Effector memory CD4-positive, alpha-beta T cell (primary cell): Measurements from ENCODE around the gene SORCS2.

Experiments used
- DNase-seq, 3 donors: peaks; one replicate each; pipeline ENCODE4 v3.0.0-alpha.2; 2020
- H3K27ac ChIP-seq: 2 replicates; pipeline ENCODE4 v1.7.0; 2013; ENCODE audit warnings: mild to moderate bottlenecking, low read length, moderate library complexity; ENCODE audit not compliant: insufficient read depth, poor library complexity, severe bottlenecking
- H3K27me3 ChIP-seq: replicated peaks from 2 replicates; pipeline ENCODE4 v1.7.0; 2013; ENCODE audit warnings: mild to moderate bottlenecking, low read length; ENCODE audit not compliant: insufficient read depth, control insufficient read depth, poor library complexity, severe bottlenecking
- H3K36me3 ChIP-seq: 2 replicates; pipeline ENCODE4 v1.7.0; 2013; ENCODE audit warnings: mild to moderate bottlenecking, low read length, moderate library complexity; ENCODE audit not compliant: control insufficient read depth, insufficient read depth
- H3K4me1 ChIP-seq: 2 replicates; pipeline ENCODE4 v1.7.0; 2013; ENCODE audit warnings: low read length, mild to moderate bottlenecking; ENCODE audit not compliant: control insufficient read depth, insufficient read depth, poor library complexity, severe bottlenecking
- H3K4me3 ChIP-seq: 2 replicates; pipeline ENCODE4 v1.7.0; 2013; ENCODE audit warnings: low read length, low read depth, mild to moderate bottlenecking; ENCODE audit not compliant: insufficient read depth, poor library complexity, severe bottlenecking
- H3K9me3 ChIP-seq: 2 replicates; pipeline ENCODE4 v1.7.0; 2013; ENCODE audit warnings: mild to moderate bottlenecking, low read length, moderate library complexity; ENCODE audit not compliant: control insufficient read depth

The SORCS2 gene

GRCh38 chr4:7745301-7745885 is 553.1 kb downstream of the SORCS2 start:
- Histone ChIP-seq H3K4me1 (no peaks in the 10 kb centered on the region), H3K36me3 (no peaks in the 10 kb centered on the region), H3K9me3 (no peaks in the 10 kb centered on the region), H3K4me3 (no peak overlapping the region), H3K27ac (no peak overlapping the region), H3K27me3 (no peaks in the 10 kb centered on the region)
- DNase-seq, result no peak

DNA sequence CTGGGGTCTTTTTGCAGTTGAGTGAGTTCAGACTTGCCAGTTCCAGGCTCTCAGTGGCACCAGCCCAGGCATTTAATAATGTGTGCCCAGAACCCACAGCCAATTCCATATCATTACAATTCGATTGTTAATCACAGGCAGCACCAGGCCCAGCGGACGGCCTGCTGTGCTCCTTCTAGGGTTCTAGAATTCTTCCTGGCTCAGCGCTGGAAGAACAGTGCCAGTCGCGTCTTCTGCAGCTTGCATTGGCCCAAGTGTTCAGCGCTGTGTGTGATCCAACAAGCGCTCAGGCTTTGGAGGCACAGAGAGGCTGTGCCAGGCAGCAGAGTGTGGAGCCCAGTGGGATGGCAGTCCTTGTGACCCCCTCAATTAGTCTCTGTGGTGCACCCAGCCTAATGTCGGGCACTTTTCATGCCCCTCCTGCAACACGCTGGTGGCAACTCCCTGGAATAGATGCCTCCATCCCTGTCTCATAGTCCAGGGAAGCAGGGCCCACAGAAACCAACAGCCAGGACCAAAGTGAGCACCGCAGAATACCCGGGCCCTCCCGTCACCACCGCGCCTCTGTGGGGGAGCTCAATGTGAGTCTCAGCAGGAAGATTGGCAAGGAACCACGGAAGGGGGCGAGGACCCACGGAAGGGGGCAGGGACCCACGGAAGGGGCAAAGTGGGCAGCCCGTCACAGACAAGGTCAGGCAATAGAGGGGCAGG is 554.2 kb downstream of the SORCS2 start:
- no peaks in the 10 kb centered on the region for H3K4me1 ChIP-seq
- H3K9me3 ChIP-seq, result no peaks in the 10 kb centered on the region
- no peaks in the 10 kb centered on the region for H3K36me3 ChIP-seq
- no peak overlapping the region for H3K27ac ChIP-seq
- DNase-seq, result no peak
- H3K4me3 ChIP-seq, result no peak overlapping the region
- H3K27me3 ChIP-seq, result no peaks in the 10 kb centered on the region

DNA sequence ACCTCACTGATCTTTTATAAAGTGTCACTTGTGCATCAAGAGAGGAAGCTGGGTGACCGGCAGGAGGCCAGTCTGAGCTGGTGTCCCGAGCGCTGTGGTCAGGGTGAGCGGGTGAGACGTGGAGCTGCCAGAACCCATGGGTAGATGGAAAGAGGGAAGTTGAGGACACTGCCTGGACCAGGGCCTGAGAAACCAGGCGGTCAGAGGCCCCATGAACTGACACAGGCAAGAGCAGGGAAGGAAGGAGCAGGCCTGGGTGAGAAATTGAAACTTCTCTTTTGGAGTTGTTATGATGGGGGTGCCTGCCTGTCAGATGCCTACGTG is 554.7 kb downstream of the SORCS2 start:
- H3K27me3 ChIP-seq, result no peaks in the 10 kb centered on the region
- no peaks in the 10 kb centered on the region for H3K4me1 ChIP-seq
- H3K36me3 ChIP-seq, result no peaks in the 10 kb centered on the region
- no peaks in the 10 kb centered on the region for H3K9me3 ChIP-seq
- no peak for DNase-seq
- no peak overlapping the region for H3K4me3 ChIP-seq
- H3K27ac ChIP-seq, result no peak overlapping the region

GRCh38 chr4:7747566-7747965 is 555.2 kb downstream of the SORCS2 start:
- Histone ChIP-seq H3K4me3 (no peak overlapping the region), H3K27me3 (no peaks in the 10 kb centered on the region), H3K36me3 (no peaks in the 10 kb centered on the region), H3K4me1 (no peaks in the 10 kb centered on the region), H3K27ac (no peak overlapping the region), H3K9me3 (no peaks in the 10 kb centered on the region)
- DNase-seq, result no peak

- H3K4me1 ChIP-seq, result no peaks in the 10 kb centered on the region
- no peaks in the 10 kb centered on the region for H3K27me3 ChIP-seq
- H3K36me3 ChIP-seq, result no peaks in the 10 kb centered on the region
- H3K9me3 ChIP-seq, result no peaks in the 10 kb centered on the region
- no peak overlapping the region for H3K4me3 ChIP-seq
- DNase-seq, result no peak
- H3K27ac ChIP-seq, result no peak overlapping the region
Observed at GRCh38 chr4:7750523-7750922, 558.2 kb downstream of the SORCS2 start.

DNA sequence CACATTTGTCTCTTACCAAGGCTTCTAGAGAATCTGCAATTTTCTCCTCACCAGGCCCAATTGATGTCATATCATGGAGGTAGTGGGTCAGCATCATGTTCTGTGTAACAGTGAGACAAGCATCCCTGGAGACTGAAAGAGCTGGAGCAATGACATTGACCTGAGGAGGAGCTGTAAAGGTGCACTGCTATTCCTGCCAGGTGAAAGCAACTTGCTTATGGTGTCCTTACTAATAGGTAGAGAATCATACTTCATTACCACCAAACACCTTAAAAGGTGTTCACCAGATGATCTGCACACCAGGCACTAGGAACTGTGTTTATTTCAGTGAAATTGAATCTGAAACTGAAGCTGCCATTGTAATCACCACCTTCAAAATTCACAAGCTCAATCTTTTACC is 558.6 kb downstream of the SORCS2 start:
- no peak for DNase-seq
- Histone ChIP-seq H3K27ac (no peak overlapping the region), H3K36me3 (no peaks in the 10 kb centered on the region), H3K4me1 (no peaks in the 10 kb centered on the region), H3K27me3 (no peaks in the 10 kb centered on the region), H3K9me3 (no peaks in the 10 kb centered on the region), H3K4me3 (no peak overlapping the region)

DNA sequence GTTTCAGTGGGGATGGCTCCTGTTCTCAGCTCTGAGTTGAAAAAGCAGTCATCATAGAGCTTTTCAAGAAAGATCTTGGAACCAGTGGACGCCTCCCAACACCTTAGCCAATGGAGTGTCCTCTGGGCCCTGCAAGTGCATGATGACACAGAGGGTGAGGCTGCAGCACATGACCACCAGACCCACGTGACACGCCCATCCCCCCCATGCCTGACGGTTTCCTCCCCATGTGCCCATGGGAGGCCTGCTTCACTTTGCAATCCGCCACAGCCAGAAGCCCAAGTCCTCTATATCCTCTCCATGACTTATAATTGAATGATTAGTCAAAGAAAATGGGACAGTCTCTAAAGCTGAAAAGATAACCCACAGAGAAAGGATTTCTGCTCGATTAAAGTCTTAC is 560.3 kb downstream of the SORCS2 start:
- H3K4me3 ChIP-seq, result no peak overlapping the region
- no peaks in the 10 kb centered on the region for H3K36me3 ChIP-seq
- no peaks in the 10 kb centered on the region for H3K27me3 ChIP-seq
- H3K9me3 ChIP-seq, result no peaks in the 10 kb centered on the region
- no peaks in the 10 kb centered on the region for H3K4me1 ChIP-seq
- no peak for DNase-seq
- H3K27ac ChIP-seq, result no peak overlapping the region

DNA sequence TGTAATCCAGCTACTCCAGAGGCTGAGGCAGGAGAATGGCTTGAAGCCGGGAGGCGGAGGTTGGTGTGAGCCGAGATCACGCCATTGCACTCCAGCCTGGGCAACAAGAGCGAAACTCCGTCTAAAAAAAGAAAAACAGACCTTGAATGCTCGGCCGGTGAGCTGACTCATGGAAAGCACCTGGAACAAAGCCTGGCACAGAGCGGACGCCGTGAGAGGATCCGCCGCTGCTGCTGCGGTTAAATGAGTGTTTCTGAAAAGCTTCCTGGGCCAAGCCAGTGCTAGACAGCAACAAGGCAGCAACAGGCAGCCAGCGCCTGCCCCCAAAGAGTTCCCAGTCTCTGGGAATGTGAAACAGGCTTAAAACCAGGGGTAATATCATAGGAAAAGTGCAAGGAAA is 560.9 kb downstream of the SORCS2 start:
- no peak overlapping the region for H3K4me3 ChIP-seq
- no peaks in the 10 kb centered on the region for H3K36me3 ChIP-seq
- peaks cover under 1% of the 10 kb centered on the region for H3K4me1 ChIP-seq
- no peak for DNase-seq
- H3K27me3 ChIP-seq, result no peaks in the 10 kb centered on the region
- no peaks in the 10 kb centered on the region for H3K9me3 ChIP-seq
- H3K27ac ChIP-seq, result no peak overlapping the region

DNA sequence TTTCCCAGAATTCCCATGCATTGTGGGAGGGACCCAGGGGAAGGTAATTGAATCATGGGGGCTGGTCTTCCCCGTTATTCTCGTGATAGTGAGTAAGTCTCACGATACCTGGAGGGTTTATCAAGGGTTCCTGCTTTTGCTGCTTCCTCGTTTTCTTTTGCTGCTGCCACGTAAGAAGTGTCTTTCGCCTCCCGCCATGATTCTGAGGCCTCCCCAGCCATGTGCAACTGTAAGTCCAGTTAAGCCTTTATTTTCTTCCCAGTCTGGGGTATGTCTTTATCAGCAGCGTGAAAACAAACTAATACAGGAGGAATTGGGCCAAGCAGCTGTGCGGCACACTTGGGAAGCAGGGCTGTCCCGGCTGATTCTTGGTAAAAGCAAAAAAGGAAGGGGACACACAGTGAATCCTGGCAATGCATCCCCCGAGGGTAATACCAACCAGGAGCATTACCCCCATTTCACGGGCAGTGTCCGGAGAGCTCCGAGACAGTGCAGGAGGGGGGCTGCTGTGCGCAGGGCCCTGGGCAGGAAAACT is 561.7 kb downstream of the SORCS2 start:
- Histone ChIP-seq H3K4me3 (no peak overlapping the region), H3K27ac (no peak overlapping the region), H3K27me3 (no peaks in the 10 kb centered on the region)

DNA sequence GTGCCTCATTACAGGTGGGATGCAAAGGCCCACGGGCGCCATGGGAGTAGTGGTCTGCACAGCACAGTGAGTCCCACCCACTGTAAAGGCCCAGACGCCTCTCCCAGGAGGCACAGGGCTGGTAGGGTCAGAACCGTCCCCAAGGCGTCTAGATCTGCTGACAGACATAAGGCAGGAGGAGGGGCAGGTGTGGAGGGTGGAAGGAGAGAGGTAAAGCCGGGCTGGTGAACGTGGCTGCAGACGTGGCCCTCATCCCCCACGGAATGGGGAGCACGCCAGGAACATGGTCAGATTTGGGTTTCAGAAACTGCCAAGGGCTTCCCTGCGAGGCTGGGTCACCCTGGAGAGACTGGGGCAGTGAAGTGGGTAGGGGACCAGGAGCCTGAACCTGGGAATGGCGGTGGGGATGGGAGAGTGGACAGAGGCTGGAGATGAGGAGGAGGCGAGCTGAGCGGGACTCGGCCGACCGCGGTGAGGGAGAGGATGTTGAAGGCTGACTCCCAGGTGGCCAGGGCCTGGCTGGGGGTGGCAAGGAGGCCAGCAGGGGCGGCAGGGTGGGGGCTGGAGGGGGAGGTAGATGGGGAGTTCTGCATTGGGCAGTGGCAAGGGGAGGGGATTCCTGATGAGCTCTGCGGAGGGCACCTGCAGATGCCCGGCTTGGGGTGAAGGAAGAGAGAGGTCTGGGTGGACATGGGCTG is 562.4 kb downstream of the SORCS2 start:
- H3K27me3 ChIP-seq, result no peaks in the 10 kb centered on the region
- no peak for DNase-seq

More for the DNA sequence above, 561.7 kb downstream of the SORCS2 start:
- Histone ChIP-seq H3K4me1 (peaks cover 4% of the 10 kb centered on the region), H3K9me3 (no peaks in the 10 kb centered on the region), H3K36me3 (no peaks in the 10 kb centered on the region)
- DNase-seq, result no peak

More for the DNA sequence above, 562.4 kb downstream of the SORCS2 start:
- no peaks in the 10 kb centered on the region for H3K36me3 ChIP-seq
- H3K4me3 ChIP-seq, result no peak overlapping the region
- no peak overlapping the region for H3K27ac ChIP-seq
- H3K9me3 ChIP-seq, result no peaks in the 10 kb centered on the region
- H3K4me1 ChIP-seq, result peaks cover 6% of the 10 kb centered on the region
